Neural progenitor cell (in vitro differentiated cells): ENCODE data around the gene PDIA5.

Experiments
- EZH2phosphoT487 ChIP-seq: fragments of 200-600 bp; sonication (generic); IDR thresholded peaks from 2 replicates; pipeline ENCODE4 v1.6.1; 2017; ENCODE audit warnings: antibody characterized with exemption
- TF ChIP-seq, protein P1 (sequence below): fragments of 200-600 bp; sonication (generic); IDR thresholded peaks from 2 replicates; pipeline ENCODE4 v1.5.1; 2017; ENCODE audit warnings: antibody characterized with exemption, mild to moderate bottlenecking

- TF ChIP-seq, protein P1, sequence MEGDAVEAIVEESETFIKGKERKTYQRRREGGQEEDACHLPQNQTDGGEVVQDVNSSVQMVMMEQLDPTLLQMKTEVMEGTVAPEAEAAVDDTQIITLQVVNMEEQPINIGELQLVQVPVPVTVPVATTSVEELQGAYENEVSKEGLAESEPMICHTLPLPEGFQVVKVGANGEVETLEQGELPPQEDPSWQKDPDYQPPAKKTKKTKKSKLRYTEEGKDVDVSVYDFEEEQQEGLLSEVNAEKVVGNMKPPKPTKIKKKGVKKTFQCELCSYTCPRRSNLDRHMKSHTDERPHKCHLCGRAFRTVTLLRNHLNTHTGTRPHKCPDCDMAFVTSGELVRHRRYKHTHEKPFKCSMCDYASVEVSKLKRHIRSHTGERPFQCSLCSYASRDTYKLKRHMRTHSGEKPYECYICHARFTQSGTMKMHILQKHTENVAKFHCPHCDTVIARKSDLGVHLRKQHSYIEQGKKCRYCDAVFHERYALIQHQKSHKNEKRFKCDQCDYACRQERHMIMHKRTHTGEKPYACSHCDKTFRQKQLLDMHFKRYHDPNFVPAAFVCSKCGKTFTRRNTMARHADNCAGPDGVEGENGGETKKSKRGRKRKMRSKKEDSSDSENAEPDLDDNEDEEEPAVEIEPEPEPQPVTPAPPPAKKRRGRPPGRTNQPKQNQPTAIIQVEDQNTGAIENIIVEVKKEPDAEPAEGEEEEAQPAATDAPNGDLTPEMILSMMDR = no peak
- TF ChIP-seq EZH2phosphoT487 = no peak
Observed at GRCh38 chr3:123119388-123119787, 52.6 kb downstream of the PDIA5 start.
